ENCODE data around the gene SELE.

Gene SELE

DNA sequence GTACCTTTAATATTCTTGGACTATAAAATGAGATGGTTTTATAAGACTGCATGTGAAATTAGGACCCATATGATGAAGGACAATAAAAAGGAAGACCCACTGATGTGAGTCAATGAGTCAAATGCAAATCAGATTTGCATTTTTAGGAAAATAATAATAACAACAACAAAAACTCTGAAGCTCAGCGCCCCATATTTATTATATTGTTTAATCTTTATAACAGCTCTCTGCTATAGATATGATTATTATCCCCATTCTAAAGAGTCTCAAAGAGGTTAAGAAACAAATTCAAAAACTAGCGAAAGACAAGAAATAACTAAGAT is 21.6 kb downstream of the SELE start:
- H3K27ac ChIP-seq (ENCODE audit: poor library complexity, severe bottlenecking), result no peak overlapping the region
- TF ChIP-seq, protein P1, sequence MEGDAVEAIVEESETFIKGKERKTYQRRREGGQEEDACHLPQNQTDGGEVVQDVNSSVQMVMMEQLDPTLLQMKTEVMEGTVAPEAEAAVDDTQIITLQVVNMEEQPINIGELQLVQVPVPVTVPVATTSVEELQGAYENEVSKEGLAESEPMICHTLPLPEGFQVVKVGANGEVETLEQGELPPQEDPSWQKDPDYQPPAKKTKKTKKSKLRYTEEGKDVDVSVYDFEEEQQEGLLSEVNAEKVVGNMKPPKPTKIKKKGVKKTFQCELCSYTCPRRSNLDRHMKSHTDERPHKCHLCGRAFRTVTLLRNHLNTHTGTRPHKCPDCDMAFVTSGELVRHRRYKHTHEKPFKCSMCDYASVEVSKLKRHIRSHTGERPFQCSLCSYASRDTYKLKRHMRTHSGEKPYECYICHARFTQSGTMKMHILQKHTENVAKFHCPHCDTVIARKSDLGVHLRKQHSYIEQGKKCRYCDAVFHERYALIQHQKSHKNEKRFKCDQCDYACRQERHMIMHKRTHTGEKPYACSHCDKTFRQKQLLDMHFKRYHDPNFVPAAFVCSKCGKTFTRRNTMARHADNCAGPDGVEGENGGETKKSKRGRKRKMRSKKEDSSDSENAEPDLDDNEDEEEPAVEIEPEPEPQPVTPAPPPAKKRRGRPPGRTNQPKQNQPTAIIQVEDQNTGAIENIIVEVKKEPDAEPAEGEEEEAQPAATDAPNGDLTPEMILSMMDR (IDR thresholded peaks at IDR 0.05; ENCODE audit: poor library complexity, severe bottlenecking), result peak; percentile 63
- DNase-seq (ENCODE audit: low spot score) (no peak), ATAC-seq (ENCODE audit: low read depth) (no peak)
- H3K36me3 ChIP-seq (ENCODE audit: low read depth), result no peaks in the 10 kb centered on the region
- peaks cover 3% of the 10 kb centered on the region for H3K27me3 ChIP-seq (ENCODE audit: insufficient read depth, poor library complexity, severe bottlenecking)
- no peak overlapping the region for H3K4me3 ChIP-seq (ENCODE audit: severe bottlenecking)
- no peaks in the 10 kb centered on the region for H3K9me3 ChIP-seq (ENCODE audit: severe bottlenecking)
- no peaks in the 10 kb centered on the region for H3K4me1 ChIP-seq (ENCODE audit: insufficient read depth, poor library complexity, severe bottlenecking)

- Histone ChIP-seq H3K4me3 (ENCODE audit: severe bottlenecking) (no peak within 1 kb of the TSS), H3K27ac (ENCODE audit: poor library complexity, severe bottlenecking) (no peak within 1 kb of the TSS), H3K4me1 (ENCODE audit: insufficient read depth, poor library complexity, severe bottlenecking) (no peaks in the 10 kb centered on the region), H3K9me3 (ENCODE audit: severe bottlenecking) (no peaks in the 10 kb centered on the region), H3K36me3 (ENCODE audit: low read depth) (no peaks in the 10 kb centered on the region), H3K27me3 (ENCODE audit: insufficient read depth, poor library complexity, severe bottlenecking) (peaks cover 3% of the 10 kb centered on the region)
- ATAC-seq (ENCODE audit: low read depth), result peak; percentile 92
- DNase-seq (ENCODE audit: low spot score), result no peak
- TF ChIP-seq, protein P1 (IDR thresholded peaks at IDR 0.05; ENCODE audit: poor library complexity, severe bottlenecking), result peak; percentile 87
Observed at GRCh38 chr1:169711469-169712308, 22.2 kb downstream of the SELE start, which contains the start of gene SELL. Gene SELL, minus strand, starts transcription at chr1:169711620. Its CDS starts 122 bp downstream, at chr1:169711498.

DNA sequence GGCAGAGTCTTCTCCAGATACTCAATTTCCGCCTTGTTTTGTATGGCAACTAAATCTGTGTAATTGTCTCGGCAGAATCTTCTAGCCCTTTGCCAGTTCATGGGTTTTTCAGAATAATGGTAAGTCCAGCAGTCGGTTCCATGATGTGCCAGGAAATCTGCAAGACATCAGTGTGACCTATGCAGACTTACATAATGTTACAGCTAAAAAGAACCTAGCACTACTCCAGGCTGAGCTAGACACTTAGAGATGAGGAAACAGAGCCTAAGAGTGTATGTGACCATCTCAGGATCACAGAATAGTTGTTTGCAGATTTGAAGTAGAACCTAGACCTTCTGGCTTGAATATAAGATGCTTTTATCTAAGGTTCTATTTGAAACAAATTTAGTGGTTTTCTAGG is 25.2 kb downstream of the SELE start:
- DNase-seq (ENCODE audit: low spot score), result no peak
- H3K9me3 ChIP-seq (ENCODE audit: severe bottlenecking), result no peaks in the 10 kb centered on the region
- no peak for ATAC-seq (ENCODE audit: low read depth)
- no peaks in the 10 kb centered on the region for H3K4me1 ChIP-seq (ENCODE audit: insufficient read depth, poor library complexity, severe bottlenecking)
- no peak overlapping the region for H3K4me3 ChIP-seq (ENCODE audit: severe bottlenecking)
- TF ChIP-seq, protein P1 (IDR thresholded peaks at IDR 0.05; ENCODE audit: poor library complexity, severe bottlenecking), result no peak
- H3K36me3 ChIP-seq (ENCODE audit: low read depth), result no peaks in the 10 kb centered on the region
- H3K27ac ChIP-seq (ENCODE audit: poor library complexity, severe bottlenecking), result no peak overlapping the region
- peaks cover 3% of the 10 kb centered on the region for H3K27me3 ChIP-seq (ENCODE audit: insufficient read depth, poor library complexity, severe bottlenecking)

DNA sequence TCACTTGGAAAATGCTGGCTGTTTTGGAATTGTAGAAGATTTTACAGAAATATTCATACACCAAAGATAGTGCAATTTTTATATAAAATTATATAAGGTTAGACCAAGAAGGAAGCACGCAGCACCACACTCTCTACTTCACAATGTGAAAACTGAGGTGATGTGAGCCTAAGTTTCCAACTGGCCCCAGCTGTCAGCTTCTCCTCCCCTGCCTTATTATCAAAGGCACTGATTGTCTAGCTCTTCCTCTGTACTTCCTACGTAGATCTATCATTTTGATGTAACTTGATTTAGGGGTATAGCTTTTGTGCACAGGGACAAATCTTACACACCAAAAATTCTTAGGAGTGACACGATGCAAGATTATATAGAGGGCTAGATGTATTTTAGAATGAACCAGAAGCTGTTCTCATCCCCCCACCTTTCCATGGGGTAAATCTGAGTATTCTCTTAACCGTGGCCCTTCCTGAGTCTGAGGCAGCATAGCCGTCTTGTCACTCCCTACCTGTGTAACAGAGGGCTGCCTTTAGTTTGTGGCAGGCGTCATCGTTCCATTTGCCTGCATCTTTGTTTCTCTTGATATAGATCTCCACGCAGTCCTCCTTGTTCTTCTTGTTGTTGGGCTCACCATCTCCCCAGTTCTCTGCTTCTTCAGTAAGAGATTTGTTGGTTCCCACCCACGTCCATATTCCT is 25.8 kb downstream of the SELE start:
- no peak overlapping the region for H3K27ac ChIP-seq (ENCODE audit: poor library complexity, severe bottlenecking)
- peaks cover 3% of the 10 kb centered on the region for H3K27me3 ChIP-seq (ENCODE audit: insufficient read depth, poor library complexity, severe bottlenecking)
- no peak overlapping the region for H3K4me3 ChIP-seq (ENCODE audit: severe bottlenecking)
- H3K4me1 ChIP-seq (ENCODE audit: insufficient read depth, poor library complexity, severe bottlenecking), result no peaks in the 10 kb centered on the region
- ATAC-seq (ENCODE audit: low read depth) (no peak), DNase-seq (ENCODE audit: low spot score) (no peak)
- H3K36me3 ChIP-seq (ENCODE audit: low read depth), result no peaks in the 10 kb centered on the region
- TF ChIP-seq, protein P1 (IDR thresholded peaks at IDR 0.05; ENCODE audit: poor library complexity, severe bottlenecking), result no peak
- no peaks in the 10 kb centered on the region for H3K9me3 ChIP-seq (ENCODE audit: severe bottlenecking)

All from RWPE2 (cell line).